Ovary (tissue), 3 donors: ENCODE measurements around the gene BBS9.

ENCODE experiments used
- EP300 ChIP-seq: sonication (generic); formaldehyde crosslinking; IDR thresholded peaks from one replicate; pipeline ENCODE4 v1.6.1; 2017; ENCODE audit warnings: antibody characterized with exemption
- POLR2A ChIP-seq: fragments of 450-650 bp; IDR thresholded peaks from one replicate; pipeline ENCODE4 v1.6.1; 2017; ENCODE audit warnings: antibody characterized with exemption, mild to moderate bottlenecking, moderate library complexity
- TF ChIP-seq, protein P1 (sequence below), 3 donors: fragments of 450-650 bp in 2 of 3; fragments of 200-600 bp in 1 of 3; IDR thresholded peaks; one replicate each; pipeline versions ENCODE4 v1.5.1 to v1.8.0; 2016 to 2022; ENCODE audit warnings: antibody characterized with exemption in 3 of 3, mild to moderate bottlenecking in 1 of 3
- donor health status: DM: no; HTN: no; CAD: no.

DNA sequence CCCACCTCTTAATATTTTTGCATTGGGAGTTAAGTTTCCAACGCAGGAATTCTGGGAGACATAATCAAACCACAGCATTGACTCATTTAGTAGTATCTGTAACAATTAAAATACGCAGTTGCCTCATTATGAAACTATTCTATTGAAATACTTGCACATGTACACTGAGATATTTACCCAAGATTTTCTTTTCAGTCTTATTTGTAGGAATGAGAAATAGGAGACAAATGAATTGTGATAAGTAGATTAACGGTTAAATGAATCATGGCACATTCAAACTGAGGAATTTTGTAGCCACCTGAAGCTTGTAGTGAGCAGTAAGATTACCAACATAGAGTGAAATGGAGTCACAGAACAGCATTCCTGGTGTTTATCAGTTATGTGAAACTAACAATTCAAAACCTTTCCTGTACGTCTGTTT is 38.2 kb upstream of the BBS9 start:
- TF ChIP-seq, protein P1, sequence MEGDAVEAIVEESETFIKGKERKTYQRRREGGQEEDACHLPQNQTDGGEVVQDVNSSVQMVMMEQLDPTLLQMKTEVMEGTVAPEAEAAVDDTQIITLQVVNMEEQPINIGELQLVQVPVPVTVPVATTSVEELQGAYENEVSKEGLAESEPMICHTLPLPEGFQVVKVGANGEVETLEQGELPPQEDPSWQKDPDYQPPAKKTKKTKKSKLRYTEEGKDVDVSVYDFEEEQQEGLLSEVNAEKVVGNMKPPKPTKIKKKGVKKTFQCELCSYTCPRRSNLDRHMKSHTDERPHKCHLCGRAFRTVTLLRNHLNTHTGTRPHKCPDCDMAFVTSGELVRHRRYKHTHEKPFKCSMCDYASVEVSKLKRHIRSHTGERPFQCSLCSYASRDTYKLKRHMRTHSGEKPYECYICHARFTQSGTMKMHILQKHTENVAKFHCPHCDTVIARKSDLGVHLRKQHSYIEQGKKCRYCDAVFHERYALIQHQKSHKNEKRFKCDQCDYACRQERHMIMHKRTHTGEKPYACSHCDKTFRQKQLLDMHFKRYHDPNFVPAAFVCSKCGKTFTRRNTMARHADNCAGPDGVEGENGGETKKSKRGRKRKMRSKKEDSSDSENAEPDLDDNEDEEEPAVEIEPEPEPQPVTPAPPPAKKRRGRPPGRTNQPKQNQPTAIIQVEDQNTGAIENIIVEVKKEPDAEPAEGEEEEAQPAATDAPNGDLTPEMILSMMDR (IDR thresholded peaks at IDR 0.05): no peak
- TF ChIP-seq EP300: no peak
- TF ChIP-seq POLR2A: no peak
